CD14-positive monocyte (primary cell): ENCODE data around the gene NEU1. TPM values are rescaled to one million over a fixed set of nuclear protein-coding genes. Genes with fewer than 3 reads are reported as not detected.
"Not testable (repeated sequence)": the region's sequence is repeated elsewhere in the genome, so short reads cannot be mapped to it uniquely, and the experiment has no call there.

Experiments used
- DNase-seq, 3 donors: peaks; one replicate each; pipeline ENCODE4 v3.0.0-alpha.2; 2011 to 2022
- H2AFZ ChIP-seq: 2 replicates; pipeline ENCODE4 v1.6.0; 2012; ENCODE audit warnings: mild to moderate bottlenecking, low read depth, low read length, inconsistent platforms; ENCODE audit not compliant: insufficient read depth, poor library complexity, severe bottlenecking
- H3K27ac ChIP-seq, 2 donors: 1 replicate in 1 of 2; 2 replicates in 1 of 2; pipeline ENCODE4 v1.5.1; 2012 to 2013; ENCODE audit warnings: low read length in 2 of 2, control low read depth in 1 of 2, inconsistent platforms in 1 of 2, low read depth in 1 of 2, mild to moderate bottlenecking in 1 of 2
- H3K27me3 ChIP-seq, 2 donors: one replicate each; pipeline versions ENCODE4 v1.6.0 to v1.6.1; 2011 to 2013; ENCODE audit warnings: low read length in 2 of 2; ENCODE audit not compliant: control insufficient read depth in 2 of 2, insufficient read depth in 2 of 2
- H3K36me3 ChIP-seq, 2 donors: replicated peaks in 1 of 2; 1 replicate in 1 of 2; 2 replicates in 1 of 2; pipeline versions ENCODE4 v1.5.1 to v1.6.1; 2012 to 2013; ENCODE audit warnings: low read length in 2 of 2, control low read depth in 1 of 2, inconsistent platforms in 1 of 2, mild to moderate bottlenecking in 1 of 2; ENCODE audit not compliant: insufficient read depth in 2 of 2, control insufficient read depth in 1 of 2
- H3K4me1 ChIP-seq, 2 donors: 1 replicate in 1 of 2; 2 replicates in 1 of 2; pipeline versions ENCODE4 v1.5.1 to v1.6.1; 2012 to 2013; ENCODE audit warnings: low read length in 2 of 2, control low read depth in 1 of 2, inconsistent platforms in 1 of 2, mild to moderate bottlenecking in 1 of 2, moderate library complexity in 1 of 2; ENCODE audit not compliant: insufficient read depth in 2 of 2, control insufficient read depth in 1 of 2
- H3K4me2 ChIP-seq: replicated peaks from 2 replicates; pipeline ENCODE3; 2012; ENCODE audit warnings: low read length, moderate library complexity, mild to moderate bottlenecking; ENCODE audit not compliant: poor library complexity, severe bottlenecking; ENCODE audit errors: extremely low read depth
- H3K4me3 ChIP-seq, 3 experiments: fragments of 200-600 bp in 1 of 3; sonication (generic) in 1 of 3; replicated peaks in 1 of 3; 1 replicate in 2 of 3; 2 replicates in 1 of 3; pipeline ENCODE4 v1.5.1; 2011 to 2013; ENCODE audit warnings: low read length in 3 of 3, mild to moderate bottlenecking in 3 of 3, control low read depth in 2 of 3, low read depth in 2 of 3, inconsistent platforms in 1 of 3, moderate library complexity in 1 of 3
- H3K79me2 ChIP-seq: 2 replicates; pipeline ENCODE4 v1.6.0; 2012; ENCODE audit warnings: mild to moderate bottlenecking, control low read depth, inconsistent platforms, low read length, moderate library complexity; ENCODE audit not compliant: insufficient read depth
- H3K9ac ChIP-seq: 2 replicates; pipeline ENCODE4 v1.6.0; 2017; ENCODE audit warnings: low read length, mild to moderate bottlenecking; ENCODE audit not compliant: insufficient read depth, poor library complexity, severe bottlenecking
- H3K9me3 ChIP-seq, 2 donors: replicated peaks in 1 of 2; 1 replicate in 1 of 2; 2 replicates in 1 of 2; pipeline versions ENCODE4 v1.5.1 to v1.6.1; 2012 to 2013; ENCODE audit warnings: low read length in 2 of 2, control low read depth in 1 of 2; ENCODE audit not compliant: control insufficient read depth in 1 of 2, insufficient read depth in 1 of 2
- H4K20me1 ChIP-seq: 2 replicates; pipeline ENCODE4 v1.6.0; 2012; ENCODE audit warnings: mild to moderate bottlenecking, low read length, control low read depth, moderate library complexity; ENCODE audit not compliant: insufficient read depth
- H3K27ac Mint-ChIP-seq, 7 donors: one replicate each; pipeline ENCODE4 v1.8.0; 2020; ENCODE audit warnings: mild to moderate bottlenecking in 7 of 7, mixed read lengths in 7 of 7, moderate library complexity in 6 of 7, inconsistent platforms in 2 of 7
- H3K27me3 Mint-ChIP-seq, 3 donors: one replicate each; pipeline ENCODE4 v1.8.0; 2021 to 2022; ENCODE audit warnings: low read depth in 3 of 3, mild to moderate bottlenecking in 3 of 3, mixed read lengths in 3 of 3, moderate library complexity in 3 of 3, inconsistent platforms in 1 of 3
- H3K36me3 Mint-ChIP-seq, 2 donors: one replicate each; pipeline ENCODE4 v1.8.0; 2020; ENCODE audit warnings: mixed read lengths in 2 of 2, inconsistent platforms in 1 of 2, mild to moderate bottlenecking in 1 of 2
- H3K4me1 Mint-ChIP-seq: one replicate; pipeline ENCODE4 v1.8.0; 2020; ENCODE audit warnings: mild to moderate bottlenecking, mixed read lengths
- H3K4me3 Mint-ChIP-seq, 2 donors: one replicate each; pipeline ENCODE4 v1.8.0; 2020; ENCODE audit warnings: mild to moderate bottlenecking in 2 of 2, mixed read lengths in 2 of 2, moderate library complexity in 1 of 2
- H3K9me3 Mint-ChIP-seq, 7 donors: one replicate each; pipeline ENCODE4 v1.8.0; 2020 to 2022; ENCODE audit warnings: mixed read lengths in 7 of 7, mild to moderate bottlenecking in 6 of 7, moderate library complexity in 6 of 7, inconsistent platforms in 2 of 7
- WGBS: methylation state at CpG from one replicate; pipeline ENCODE4 v1.1.5; 2013; ENCODE audit warnings: missing lambda C conversion rate; ENCODE audit not compliant: insufficient coverage; 5-methylcytosine and 5-hydroxymethylcytosine counted together
- intact Hi-C, 2 donors: fragments of 100-400 bp; cut with micrococcal nuclease; formaldehyde crosslinking; loops; one replicate each; pipeline versions ENCODE4 v1.15.0 to v1.15.1; 2023
- polyA plus RNA-seq, 3 donors: library from polyadenylated mRNA; depleted of rRNA in 1 of 3; unstranded in 2 of 3; stranded (reverse) in 1 of 3; fragments of 300-500 nt in 2 of 3; fragments of >200 nt in 1 of 3; fragmentation: Illumina TruSeq in 2 of 3; gene quantifications; 1 replicate in 2 of 3; 2 replicates in 1 of 3; pipeline ENCODE4 v1.2.3, GENCODE V29; 2012 to 2021
- TF ChIP-seq, protein P1 (sequence below): fragments of 200-600 bp; IDR thresholded peaks from one replicate; pipeline ENCODE4 v1.8.0; 2022; ENCODE audit warnings: antibody characterized with exemption, mild to moderate bottlenecking

Gene NEU1
- polyA plus RNA-seq, 3 donors = 70.2 to 89.5 (median 81.8) TPM

DNA sequence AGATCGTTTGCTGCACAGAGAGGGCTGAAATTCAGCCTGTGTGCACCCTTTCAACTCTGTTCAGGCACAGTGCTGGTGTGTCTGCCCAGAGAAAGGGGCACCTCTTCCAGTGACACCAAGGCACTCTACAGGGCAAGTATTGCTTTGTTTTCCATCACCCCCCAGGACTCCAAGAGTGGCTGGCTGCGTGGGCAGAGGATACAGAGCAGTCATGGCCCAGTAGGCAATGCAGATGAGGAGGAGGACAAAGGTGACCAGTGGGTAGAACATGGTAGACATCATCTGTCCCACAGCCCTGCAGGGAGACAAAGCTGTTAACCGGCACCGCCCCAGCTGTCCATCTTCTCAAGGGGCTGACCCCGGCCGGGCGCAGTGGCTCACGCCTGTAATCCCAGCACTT is 6.7 kb upstream of the NEU1 start:
- no peak overlapping the region for H3K27ac ChIP-seq
- no peak overlapping the region for H2AFZ ChIP-seq
- no peak overlapping the region for H3K27ac Mint-ChIP-seq
- no peak overlapping the region for H3K4me2 ChIP-seq
- H3K9me3 ChIP-seq = no peaks in the 10 kb centered on the region
- no peak overlapping the region for H3K4me3 ChIP-seq
- no peaks in the 10 kb centered on the region for H3K27me3 ChIP-seq
- intact Hi-C loops = loop anchor here in 1 of 2 donors (5.0 to 10.0 kb wide), 2 partner anchors 187 to 325 kb away; partner anchors contain the start of genes ATP6V1G2, DDX39B, LY6G5C and NFKBIL1
- H3K79me2 ChIP-seq = no peaks in the 10 kb centered on the region
- H3K36me3 Mint-ChIP-seq = no peaks in the 10 kb centered on the region
- peaks cover 1 to 3% of the 10 kb centered on the region in 2 donors for H3K4me1 ChIP-seq
- no peak overlapping the region for H3K9ac ChIP-seq
- no peak overlapping the region for H3K4me3 Mint-ChIP-seq
- peaks cover 3% of the 10 kb centered on the region for H3K4me1 Mint-ChIP-seq
- WGBS = 87% methylated on average over 7 of the region's 8 CpGs
- TF ChIP-seq, protein P1, sequence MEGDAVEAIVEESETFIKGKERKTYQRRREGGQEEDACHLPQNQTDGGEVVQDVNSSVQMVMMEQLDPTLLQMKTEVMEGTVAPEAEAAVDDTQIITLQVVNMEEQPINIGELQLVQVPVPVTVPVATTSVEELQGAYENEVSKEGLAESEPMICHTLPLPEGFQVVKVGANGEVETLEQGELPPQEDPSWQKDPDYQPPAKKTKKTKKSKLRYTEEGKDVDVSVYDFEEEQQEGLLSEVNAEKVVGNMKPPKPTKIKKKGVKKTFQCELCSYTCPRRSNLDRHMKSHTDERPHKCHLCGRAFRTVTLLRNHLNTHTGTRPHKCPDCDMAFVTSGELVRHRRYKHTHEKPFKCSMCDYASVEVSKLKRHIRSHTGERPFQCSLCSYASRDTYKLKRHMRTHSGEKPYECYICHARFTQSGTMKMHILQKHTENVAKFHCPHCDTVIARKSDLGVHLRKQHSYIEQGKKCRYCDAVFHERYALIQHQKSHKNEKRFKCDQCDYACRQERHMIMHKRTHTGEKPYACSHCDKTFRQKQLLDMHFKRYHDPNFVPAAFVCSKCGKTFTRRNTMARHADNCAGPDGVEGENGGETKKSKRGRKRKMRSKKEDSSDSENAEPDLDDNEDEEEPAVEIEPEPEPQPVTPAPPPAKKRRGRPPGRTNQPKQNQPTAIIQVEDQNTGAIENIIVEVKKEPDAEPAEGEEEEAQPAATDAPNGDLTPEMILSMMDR = no peak
- no peaks in the 10 kb centered on the region for H3K36me3 ChIP-seq
- peaks cover 0 to 5% (median 4%) of the 10 kb centered on the region in 3 donors for H3K27me3 Mint-ChIP-seq
- no peak for DNase-seq
- H3K9me3 Mint-ChIP-seq = no peaks in the 10 kb centered on the region
- no peaks in the 10 kb centered on the region for H4K20me1 ChIP-seq

DNA sequence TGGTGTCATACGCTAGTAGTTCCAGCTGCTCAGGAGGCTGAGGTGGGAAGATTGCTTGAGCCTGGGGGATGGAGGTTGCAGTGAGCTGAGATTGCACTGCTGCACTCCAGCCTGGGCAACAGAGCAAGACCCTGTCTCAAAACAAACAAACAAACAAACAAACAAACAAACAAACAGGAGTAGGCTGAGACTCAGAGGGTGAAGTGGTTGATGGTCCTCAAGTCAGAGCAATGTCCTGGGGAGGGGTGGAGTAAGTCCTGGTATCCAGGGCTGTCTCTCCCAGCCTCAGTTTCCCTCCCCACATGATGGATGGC is 6.0 kb upstream of the NEU1 start:
- H3K27ac Mint-ChIP-seq, H3K79me2 ChIP-seq, H3K27me3 Mint-ChIP-seq, H2AFZ ChIP-seq, H3K4me3 ChIP-seq, H3K9me3 ChIP-seq, H3K36me3 ChIP-seq, H3K27ac ChIP-seq, DNase-seq, H3K36me3 Mint-ChIP-seq, H3K27me3 ChIP-seq, H3K9me3 Mint-ChIP-seq, H3K4me1 Mint-ChIP-seq, H3K4me2 ChIP-seq, H3K9ac ChIP-seq, H4K20me1 ChIP-seq, H3K4me3 Mint-ChIP-seq: not testable (repeated sequence)
- H3K4me1 ChIP-seq = peaks cover 7 to 10% of the 10 kb centered on the region in 2 donors
- intact Hi-C loops = loop anchor here in 1 of 2 donors (5.0 to 10.0 kb wide), 2 partner anchors 186 to 324 kb away; partner anchors contain the start of genes ATP6V1G2, DDX39B, LY6G5C and NFKBIL1
- 100% methylated on average over 1 of the region's 1 CpG for WGBS
